Retinal pigment epithelial cell (primary cell): ENCODE data around the gene ZACN.
A peak's percentile ranks its signal among the peaks of the same experiment; 100 is the strongest.

Experiments used
- DNase-seq: peaks from one replicate; pipeline ENCODE4 v3.0.0-alpha.2; 2010; ENCODE audit warnings: low read depth
- H3K4me3 ChIP-seq: 2 replicates; pipeline ENCODE4 v1.5.1; 2011; ENCODE audit warnings: mild to moderate bottlenecking, low read length, control low read depth, moderate library complexity
- CTCF ChIP-seq: conservative IDR thresholded peaks from 2 replicates; pipeline ENCODE4 v1.5.1; 2011; ENCODE audit warnings: low read depth, low read length, control low read depth, inconsistent platforms

Gene ZACN

GRCh38 chr17:76097716-76098295 lies 18.8 kb downstream of the ZACN start:
- DNase-seq = no peak
- H3K4me3 ChIP-seq = no peak overlapping the region
- no peak for TF ChIP-seq CTCF

GRCh38 chr17:76102944-76103273 lies 23.9 kb downstream of the ZACN start:
- DNase-seq = no peak
- H3K4me3 ChIP-seq = peak overlapping the region; percentile 90
- no peak for TF ChIP-seq CTCF

- peak; percentile 51 for DNase-seq
- peak within 1 kb of the TSS; percentile 90 for H3K4me3 ChIP-seq
- peak; percentile 9 for TF ChIP-seq CTCF
These were observed 24.5 kb downstream of the ZACN start, which contains the start of gene EXOC7 for GRCh38 chr17:76103274-76104139. Gene EXOC7 (minus strand): TSS chr17:76103787. CDS start chr17:76103692, 95 bp downstream.

GRCh38 chr17:76104140-76104895 lies 25.3 kb downstream of the ZACN start:
- no peak for TF ChIP-seq CTCF
- H3K4me3 ChIP-seq = peak overlapping the region; percentile 90
- DNase-seq = no peak

- no peak for TF ChIP-seq CTCF
- H3K4me3 ChIP-seq = no peak overlapping the region
- no peak for DNase-seq
These were observed 25.9 kb downstream of the ZACN start for GRCh38 chr17:76104896-76105231.

GRCh38 chr17:76106703-76107102 lies 27.7 kb downstream of the ZACN start:
- TF ChIP-seq CTCF = no peak
- no peak overlapping the region for H3K4me3 ChIP-seq
- no peak for DNase-seq
